HUES64 (cell line): ENCODE results near the gene CHPF.

Source experiments
- H3K27ac ChIP-seq: 2 replicates; pipeline ENCODE4 v1.7.0; 2013; ENCODE audit warnings: low read depth, low read length, inconsistent platforms
- H3K27me3 ChIP-seq: 2 replicates; pipeline ENCODE4 v1.6.1; 2013; ENCODE audit warnings: mild to moderate bottlenecking, low read length; ENCODE audit not compliant: insufficient read depth
- H3K36me3 ChIP-seq: 2 replicates; pipeline ENCODE4 v1.6.1; 2013; ENCODE audit warnings: mild to moderate bottlenecking, low read length; ENCODE audit not compliant: insufficient read depth
- H3K4me1 ChIP-seq: 2 replicates; pipeline ENCODE4 v1.6.1; 2013; ENCODE audit warnings: mild to moderate bottlenecking, low read length, moderate library complexity; ENCODE audit not compliant: insufficient read depth
- H3K4me3 ChIP-seq: 2 replicates; pipeline ENCODE4 v1.5.1; 2013; ENCODE audit warnings: mild to moderate bottlenecking, low read length, moderate library complexity
- H3K9ac ChIP-seq: 2 replicates; pipeline ENCODE4 v1.6.1; 2013; ENCODE audit warnings: mild to moderate bottlenecking, low read depth, low read length
- H3K9me3 ChIP-seq: 2 replicates; pipeline ENCODE4 v1.6.1; 2013; ENCODE audit warnings: low read depth, low read length; ENCODE audit not compliant: insufficient read depth
- WGBS: fragments of 150-250, 120-280 bp; methylation state at CpG from one replicate; pipeline ENCODE4 v1.1.7; 2013; ENCODE audit warnings: missing lambda C conversion rate; 5-methylcytosine and 5-hydroxymethylcytosine counted together

Gene CHPF

GRCh38 chr2:219499058-219499307 is 44.6 kb downstream of the CHPF start:
- Histone ChIP-seq H3K27me3 (peaks cover 43% of the 10 kb centered on the region), H3K9me3 (no peaks in the 10 kb centered on the region), H3K27ac (peak overlapping the region; percentile 53; the same call in 1 of the 2 replicates), H3K4me3 (peak overlapping the region; percentile 81), H3K4me1 (peaks cover 15% of the 10 kb centered on the region), H3K36me3 (0 out of 2 replicates have a peak, but pooled peaks cover 3% of the 10 kb centered on the region), H3K9ac (peak overlapping the region; percentile 86)
- WGBS: 10% methylated on average over 3 of the region's 3 CpGs

- Histone ChIP-seq H3K4me1 (peaks cover 15% of the 10 kb centered on the region), H3K27me3 (peaks cover 48% of the 10 kb centered on the region), H3K4me3 (peak within 1 kb of the TSS; percentile 81), H3K27ac (peak within 1 kb of the TSS; percentile 53; the same call in 1 of the 2 replicates), H3K9ac (peak within 1 kb of the TSS; percentile 86), H3K9me3 (no peaks in the 10 kb centered on the region), H3K36me3 (0 out of 2 replicates have a peak, but pooled peaks cover 2% of the 10 kb centered on the region)
- WGBS: 1% methylated on average over 49 of the region's 49 CpGs
Measured at GRCh38 chr2:219498280-219499057, 45.1 kb downstream of the CHPF start, which contains the start of gene GMPPA. Gene GMPPA (plus strand): TSS chr2:219498891. CDS start chr2:219499976, 1,085 bp downstream.

DNA sequence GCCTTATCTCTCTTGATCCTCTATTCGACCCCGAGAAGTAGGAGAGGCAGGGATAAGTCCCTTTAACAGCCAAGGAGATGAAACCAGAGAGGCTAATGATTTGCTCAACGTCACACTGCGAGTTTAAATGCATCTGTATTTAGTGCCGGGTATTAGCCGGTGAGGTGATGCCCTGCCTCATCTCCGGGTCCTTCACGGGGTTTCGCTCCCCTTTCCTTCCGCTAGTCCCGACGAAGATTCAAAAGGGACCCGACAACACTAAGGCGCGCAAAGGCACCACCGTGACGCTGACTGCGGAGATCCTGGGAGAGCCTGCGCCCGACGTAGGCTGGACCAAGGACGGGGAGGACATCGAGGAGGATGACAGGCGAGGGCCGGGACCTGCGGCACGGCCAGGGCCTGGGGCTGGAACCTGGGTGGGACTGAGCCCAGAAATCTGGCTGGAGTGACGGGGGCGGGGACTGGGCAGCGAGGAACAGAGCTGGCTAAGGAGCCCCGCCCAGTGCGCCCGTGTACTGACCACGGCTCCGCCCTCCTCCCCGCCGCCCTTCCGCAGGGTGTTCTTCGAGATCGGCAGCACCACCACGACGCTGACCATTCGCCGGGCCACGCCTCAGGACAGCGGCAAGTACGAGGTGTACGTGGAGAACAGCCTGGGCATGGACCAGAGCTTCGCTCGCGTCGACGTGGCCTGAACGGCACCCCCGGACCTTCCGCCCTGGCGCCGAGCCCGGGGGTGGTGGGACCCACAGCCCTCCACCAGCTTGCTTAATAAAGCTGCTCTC is 45.9 kb downstream of the CHPF start:
- 3% methylated on average over 59 of the region's 59 CpGs for WGBS
- no peak overlapping the region for H3K27ac ChIP-seq
- H3K9ac ChIP-seq: no peak overlapping the region
- H3K9me3 ChIP-seq: no peaks in the 10 kb centered on the region
- peaks cover 50% of the 10 kb centered on the region for H3K27me3 ChIP-seq
- peak overlapping the region; percentile 81 for H3K4me3 ChIP-seq
- H3K36me3 ChIP-seq: no peaks in the 10 kb centered on the region
- H3K4me1 ChIP-seq: peaks cover 15% of the 10 kb centered on the region

DNA sequence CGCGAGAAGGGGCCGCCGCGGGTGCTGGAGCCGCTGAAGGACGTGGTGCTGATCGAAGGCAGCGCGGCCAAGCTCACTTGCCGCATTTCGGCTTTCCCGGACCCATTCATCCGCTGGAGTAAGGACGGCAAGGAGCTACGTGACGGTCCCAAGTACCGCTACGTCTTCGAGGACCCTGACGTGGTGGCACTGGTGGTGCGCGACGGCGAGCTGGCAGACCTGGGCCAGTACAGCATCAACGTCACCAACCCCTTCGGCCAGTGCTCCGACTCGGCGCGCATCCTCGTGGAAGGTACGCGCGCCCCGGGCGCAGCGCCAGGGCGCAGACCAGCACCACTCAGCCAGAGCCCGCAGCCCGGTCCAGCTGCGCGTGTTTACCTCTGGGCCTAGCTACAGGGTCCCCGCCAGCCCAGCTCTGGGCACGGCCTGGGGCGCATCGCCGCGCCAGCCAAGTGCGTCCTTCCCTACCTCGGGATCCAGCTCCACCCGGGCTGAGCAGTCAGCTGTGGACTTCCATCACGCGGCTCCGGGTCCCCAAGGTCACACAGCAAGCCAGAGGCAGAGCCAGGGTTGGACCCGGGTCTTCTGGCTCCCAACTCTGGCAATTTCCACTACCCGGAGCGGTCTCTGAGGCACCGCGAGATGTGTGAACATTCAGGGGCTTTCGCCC is 46.6 kb downstream of the CHPF start:
- no peaks in the 10 kb centered on the region for H3K9me3 ChIP-seq
- WGBS: 10% methylated on average over 61 of the region's 61 CpGs
- peaks cover 50% of the 10 kb centered on the region for H3K27me3 ChIP-seq
- no peak overlapping the region for H3K27ac ChIP-seq
- H3K4me1 ChIP-seq: peaks cover 15% of the 10 kb centered on the region
- no peak overlapping the region for H3K9ac ChIP-seq
- H3K4me3 ChIP-seq: peak overlapping the region; percentile 81
- no peaks in the 10 kb centered on the region for H3K36me3 ChIP-seq

GRCh38 chr2:219496247-219496824 is 47.3 kb downstream of the CHPF start:
- no peak overlapping the region for H3K9ac ChIP-seq
- H3K27ac ChIP-seq: no peak overlapping the region
- 24% methylated on average over 20 of the region's 20 CpGs for WGBS
- H3K9me3 ChIP-seq: no peaks in the 10 kb centered on the region
- H3K4me3 ChIP-seq: peak overlapping the region; percentile 81
- H3K27me3 ChIP-seq: peaks cover 50% of the 10 kb centered on the region
- H3K4me1 ChIP-seq: peaks cover 15% of the 10 kb centered on the region
- H3K36me3 ChIP-seq: no peaks in the 10 kb centered on the region

- peaks cover 50% of the 10 kb centered on the region for H3K27me3 ChIP-seq
- H3K4me1 ChIP-seq: peaks cover 15% of the 10 kb centered on the region
- H3K36me3 ChIP-seq: no peaks in the 10 kb centered on the region
- no peak overlapping the region for H3K9ac ChIP-seq
- no peaks in the 10 kb centered on the region for H3K9me3 ChIP-seq
- 35% methylated on average over 14 of the region's 14 CpGs for WGBS
- no peak overlapping the region for H3K27ac ChIP-seq
- H3K4me3 ChIP-seq: no peak overlapping the region
Measured at GRCh38 chr2:219495531-219496122, 48.0 kb downstream of the CHPF start.

- Histone ChIP-seq H3K4me3 (no peak overlapping the region), H3K9me3 (no peaks in the 10 kb centered on the region), H3K27me3 (peaks cover 50% of the 10 kb centered on the region), H3K27ac (no peak overlapping the region), H3K36me3 (no peaks in the 10 kb centered on the region), H3K4me1 (peaks cover 14% of the 10 kb centered on the region), H3K9ac (no peak overlapping the region)
- 51% methylated on average over 7 of the region's 10 CpGs for WGBS
Measured at GRCh38 chr2:219494952-219495530, 48.6 kb downstream of the CHPF start.

DNA sequence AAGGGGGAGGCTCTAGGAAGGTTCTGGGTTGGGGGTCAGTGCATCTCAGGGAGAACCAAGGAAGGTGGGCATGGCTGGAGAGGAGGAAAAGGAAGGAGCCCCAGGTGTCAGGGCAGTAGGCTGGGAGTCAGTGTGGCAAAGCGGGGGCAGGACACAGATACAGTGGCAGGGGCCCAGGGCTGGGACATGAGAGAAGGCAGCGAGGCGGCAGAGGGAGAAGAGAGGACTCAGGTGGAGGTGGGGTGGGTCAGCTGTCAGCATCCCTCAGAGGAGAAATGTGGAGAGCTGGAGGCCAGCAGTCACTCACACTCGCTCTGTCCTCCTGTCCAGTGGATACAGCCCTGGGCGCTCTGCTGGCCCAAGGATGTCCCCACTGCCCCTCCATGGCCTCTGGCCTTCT is 50.5 kb downstream of the CHPF start:
- Histone ChIP-seq H3K4me3 (no peak overlapping the region), H3K9me3 (no peaks in the 10 kb centered on the region), H3K9ac (no peak overlapping the region), H3K36me3 (no peaks in the 10 kb centered on the region), H3K27me3 (peaks cover 48% of the 10 kb centered on the region), H3K27ac (no peak overlapping the region), H3K4me1 (peaks cover 4% of the 10 kb centered on the region)
- 83% methylated on average over 5 of the region's 5 CpGs for WGBS

DNA sequence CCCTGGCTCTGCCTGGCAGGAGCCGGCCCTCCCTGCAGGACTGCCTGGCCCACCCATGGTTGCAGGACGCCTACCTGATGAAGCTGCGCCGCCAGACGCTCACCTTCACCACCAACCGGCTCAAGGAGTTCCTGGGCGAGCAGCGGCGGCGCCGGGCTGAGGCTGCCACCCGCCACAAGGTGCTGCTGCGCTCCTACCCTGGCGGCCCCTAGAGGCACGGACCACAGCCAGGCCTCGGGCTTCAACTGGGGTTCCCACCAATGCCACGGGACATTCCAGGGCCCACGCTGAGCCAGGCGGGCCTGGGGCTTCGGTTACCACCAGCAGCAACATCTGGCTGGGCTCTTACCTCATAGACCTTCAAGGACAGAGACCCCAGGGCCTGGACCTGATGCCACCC is 51.0 kb downstream of the CHPF start:
- H3K4me3 ChIP-seq: no peak overlapping the region
- WGBS: 48% methylated on average over 20 of the region's 20 CpGs
- H3K27ac ChIP-seq: no peak overlapping the region
- no peak overlapping the region for H3K9ac ChIP-seq
- peaks cover 44% of the 10 kb centered on the region for H3K27me3 ChIP-seq
- H3K36me3 ChIP-seq: no peaks in the 10 kb centered on the region
- no peaks in the 10 kb centered on the region for H3K9me3 ChIP-seq
- H3K4me1 ChIP-seq: peaks cover 4% of the 10 kb centered on the region

- no peak overlapping the region for H3K9ac ChIP-seq
- H3K27me3 ChIP-seq: peaks cover 44% of the 10 kb centered on the region
- H3K36me3 ChIP-seq: no peaks in the 10 kb centered on the region
- no peaks in the 10 kb centered on the region for H3K9me3 ChIP-seq
- H3K4me1 ChIP-seq: peaks cover 9% of the 10 kb centered on the region
- H3K27ac ChIP-seq: no peak overlapping the region
- H3K4me3 ChIP-seq: no peak overlapping the region
- 91% methylated on average over 14 of the region's 14 CpGs for WGBS
Measured at GRCh38 chr2:219491278-219491963, 52.2 kb downstream of the CHPF start.
